GM21515 (cell line): ENCODE measurements around the gene FBXO34.
"Not testable (repeated sequence)": the region's sequence is repeated elsewhere in the genome, so short reads cannot be mapped to it uniquely, and the experiment has no call there.

Source experiments
- ATAC-seq: cut with Tn5 transposase; IDR thresholded peaks from one replicate; pipeline ENCODE4 v1.9.1; 2021; ENCODE audit not compliant: unreplicated experiment

The FBXO34 gene

GRCh38 chr14:55340482-55340881 is 69.3 kb downstream of the FBXO34 start:
- ATAC-seq = no peak

- ATAC-seq = no peak
Measured at GRCh38 chr14:55341781-55342180, 70.6 kb downstream of the FBXO34 start.

GRCh38 chr14:55344582-55345163 is 73.5 kb downstream of the FBXO34 start:
- ATAC-seq = not testable (repeated sequence)

- no peak for ATAC-seq
Measured at GRCh38 chr14:55347040-55347439, 75.8 kb downstream of the FBXO34 start.

- ATAC-seq = no peak
Measured at GRCh38 chr14:55347748-55348147, 76.5 kb downstream of the FBXO34 start.

GRCh38 chr14:55348766-55349453 is 77.7 kb downstream of the FBXO34 start:
- ATAC-seq = peak; percentile 54

- no peak for ATAC-seq
Measured at GRCh38 chr14:55349565-55349964, 78.3 kb downstream of the FBXO34 start.

- ATAC-seq = no peak
Measured at GRCh38 chr14:55350461-55350860, 79.2 kb downstream of the FBXO34 start.

- ATAC-seq = no peak
Measured at GRCh38 chr14:55351111-55351510, 79.9 kb downstream of the FBXO34 start.

GRCh38 chr14:55352201-55352600 is 81.0 kb downstream of the FBXO34 start:
- ATAC-seq = no peak

GRCh38 chr14:55353686-55354467 is 82.7 kb downstream of the FBXO34 start:
- ATAC-seq = no peak

GRCh38 chr14:55354500-55354899 is 83.3 kb downstream of the FBXO34 start:
- ATAC-seq = peak; percentile 72

GRCh38 chr14:55355922-55356321 is 84.7 kb downstream of the FBXO34 start:
- no peak for ATAC-seq

GRCh38 chr14:55356913-55357312 is 85.7 kb downstream of the FBXO34 start:
- no peak for ATAC-seq

GRCh38 chr14:55359307-55359706 is 88.1 kb downstream of the FBXO34 start:
- ATAC-seq = no peak

- no peak for ATAC-seq
Measured at GRCh38 chr14:55361190-55361589, 90.0 kb downstream of the FBXO34 start.

GRCh38 chr14:55366271-55366670 is 95.0 kb downstream of the FBXO34 start:
- ATAC-seq = no peak

- no peak for ATAC-seq
Measured at GRCh38 chr14:55370883-55371455, 99.7 kb downstream of the FBXO34 start.

- no peak for ATAC-seq
Measured at GRCh38 chr14:55372423-55372822, 101.2 kb downstream of the FBXO34 start.

- no peak for ATAC-seq
Measured at GRCh38 chr14:55372825-55373224, 101.6 kb downstream of the FBXO34 start.

GRCh38 chr14:55373784-55374705 is 102.8 kb downstream of the FBXO34 start:
- ATAC-seq = no peak
